Bronchial epithelial cell (primary cell): Measurements from ENCODE around the gene SLC7A6. TPM values are rescaled to one million over a fixed set of nuclear protein-coding genes. Genes with fewer than 3 reads are reported as not detected.

Experiments used
- DNase-seq: peaks from one replicate; pipeline ENCODE4 v3.0.0-alpha.2; 2010; ENCODE audit warnings: low read depth
- FAIRE-seq: peaks from 2 replicates; lab custom pipeline; 2011; peaks lifted over from hg19 to GRCh38; lab: Jason Lieb, UNC
- H3K27me3 ChIP-seq: 2 replicates; pipeline ENCODE4 v1.5.1; 2011; ENCODE audit warnings: low read length; ENCODE audit not compliant: control insufficient read depth, insufficient read depth
- H3K36me3 ChIP-seq: 2 replicates; pipeline ENCODE4 v1.5.1; 2011; ENCODE audit warnings: low read length; ENCODE audit not compliant: control insufficient read depth, insufficient read depth
- H3K4me3 ChIP-seq: 2 replicates; pipeline ENCODE4 v1.5.1; 2011; ENCODE audit warnings: mild to moderate bottlenecking, low read depth, low read length, control low read depth
- CTCF ChIP-seq: IDR thresholded peaks from 2 replicates; pipeline ENCODE4 v1.5.1; 2011; ENCODE audit warnings: mild to moderate bottlenecking, moderate library complexity, low read length, control low read depth, inconsistent platforms; ENCODE audit not compliant: insufficient read depth, severe bottlenecking
- total RNA-seq: library from RNA; depleted of rRNA; stranded (reverse); fragments of >200 nt; gene quantifications from 2 replicates; pipeline ENCODE4 v1.2.1, GENCODE V29; 2014

Gene SLC7A6
- 9.1 and 19.7 TPM in 2 replicates for total RNA-seq

- FAIRE-seq (no peak), DNase-seq (peak; percentile 45)
- peaks cover 8% of the 10 kb centered on the region for H3K36me3 ChIP-seq
- TF ChIP-seq CTCF: peak; percentile 83
- H3K27me3 ChIP-seq: no peaks in the 10 kb centered on the region
- H3K4me3 ChIP-seq: peak within 1 kb of the TSS; percentile 75
Measured at GRCh38 chr16:68264128-68265077, at the start of gene SLC7A6. Gene SLC7A6, plus strand, starts transcription at chr16:68264526. Its CDS starts 10,201 bp downstream, at chr16:68274727.

GRCh38 chr16:68214726-68215125, 49.6 kb upstream of the SLC7A6 start:
- Histone ChIP-seq H3K27me3 (no peaks in the 10 kb centered on the region), H3K4me3 (no peak overlapping the region)
- FAIRE-seq: no peak

GRCh38 chr16:68215302-68215701, 49.0 kb upstream of the SLC7A6 start:
- H3K27me3 ChIP-seq: no peaks in the 10 kb centered on the region
- FAIRE-seq (no peak), DNase-seq (no peak)
- H3K4me3 ChIP-seq: no peak overlapping the region
- no peaks in the 10 kb centered on the region for H3K36me3 ChIP-seq
- TF ChIP-seq CTCF: no peak

More at GRCh38 chr16:68214726-68215125, 49.6 kb upstream of the SLC7A6 start:
- DNase-seq: no peak
- no peak for TF ChIP-seq CTCF
- H3K36me3 ChIP-seq: no peaks in the 10 kb centered on the region

- TF ChIP-seq CTCF: no peak
- FAIRE-seq: no peak
- DNase-seq: peak; percentile 35
Measured at GRCh38 chr16:68216240-68216639, 48.1 kb upstream of the SLC7A6 start.

GRCh38 chr16:68217506-68217905, 46.8 kb upstream of the SLC7A6 start:
- DNase-seq (no peak), FAIRE-seq (no peak)
- H3K36me3 ChIP-seq: peaks cover 2% of the 10 kb centered on the region
- no peak overlapping the region for H3K4me3 ChIP-seq
- TF ChIP-seq CTCF: no peak
- H3K27me3 ChIP-seq: no peaks in the 10 kb centered on the region

More at GRCh38 chr16:68216240-68216639, 48.1 kb upstream of the SLC7A6 start:
- peaks cover 2% of the 10 kb centered on the region for H3K36me3 ChIP-seq
- no peaks in the 10 kb centered on the region for H3K27me3 ChIP-seq
- H3K4me3 ChIP-seq: no peak overlapping the region
